ENCODE results near the gene KLHL36.

- TF ChIP-seq POLR2A (IDR thresholded peaks at IDR 0.05) (no peak), CTCF (IDR thresholded peaks at IDR 0.05) (no peak), EP300 (IDR thresholded peaks at IDR 0.05) (no peak)
Measured at GRCh38 chr16:84613408-84614072, 34.8 kb upstream of the KLHL36 start.

Measured in suprapubic skin (tissue), 3 donors.